Caco-2 (cell line): ENCODE measurements around the gene ADM. TPM values are rescaled to one million over a fixed set of nuclear protein-coding genes. Genes with fewer than 3 reads are reported as not detected.

Experiments used
- BruUV-seq: library from RNA; stranded (reverse); fragments of 400-500 nt; replicated peaks from 2 replicates; lab custom pipeline; 2021; lab: Mats Ljungman, UMichigan
- CTCF ChIA-PET: fragments of 300-600 bp; sonication (Branson Sonifier 250); formaldehyde crosslinking; loops from one replicate; lab custom pipeline; 2022; ENCODE audit warnings: antibody characterized with exemption; lab: Charles Lee
- POLR2A ChIA-PET: fragments of 300-600 bp; sonication (Branson Sonifier 250); formaldehyde crosslinking; loops from one replicate; lab custom pipeline; 2022; ENCODE audit warnings: antibody characterized with exemption; lab: Charles Lee
- DNase-seq, 2 experiments: peaks; one replicate each; pipeline versions ENCODE4 v3.0.0 to v3.0.0-alpha.2; 2020 to 2022
- H3K27me3 ChIP-seq: replicated peaks from 2 replicates; pipeline ENCODE4 v1.6.0; 2011; ENCODE audit warnings: low read length; ENCODE audit not compliant: control insufficient read depth, insufficient read depth
- H3K36me3 ChIP-seq: 2 replicates; pipeline ENCODE4 v1.5.1; 2011; ENCODE audit warnings: low read length; ENCODE audit not compliant: control insufficient read depth, insufficient read depth
- H3K4me1 ChIP-seq: fragments of 250-450 bp; sonication (Bioruptor Pico); 2 replicates; pipeline ENCODE4 v1.5.1; 2020; ENCODE audit warnings: mild to moderate bottlenecking
- H3K4me3 ChIP-seq: 2 replicates; pipeline ENCODE4 v1.5.1; 2011; ENCODE audit warnings: low read depth, mild to moderate bottlenecking, control low read depth, low read length
- H3K9me3 ChIP-seq: fragments of 250-450 bp; sonication (Bioruptor Pico); 2 replicates; pipeline ENCODE4 v1.5.1; 2020; ENCODE audit warnings: mild to moderate bottlenecking, moderate library complexity
- H3K27ac Mint-ChIP-seq: one replicate; pipeline ENCODE4 v1.8.0; 2022; ENCODE audit warnings: mixed read lengths; ENCODE audit not compliant: unreplicated experiment
- H3K27me3 Mint-ChIP-seq: one replicate; pipeline ENCODE4 v1.8.0; 2022; ENCODE audit warnings: mixed read lengths; ENCODE audit not compliant: insufficient read depth, unreplicated experiment
- H3K36me3 Mint-ChIP-seq: one replicate; pipeline ENCODE4 v1.8.0; 2022; ENCODE audit warnings: mild to moderate bottlenecking, mixed read lengths; ENCODE audit not compliant: insufficient read depth, unreplicated experiment
- H3K4me1 Mint-ChIP-seq: one replicate; pipeline ENCODE4 v1.8.0; 2022; ENCODE audit warnings: low read depth, mixed read lengths; ENCODE audit not compliant: unreplicated experiment
- H3K4me3 Mint-ChIP-seq: one replicate; pipeline ENCODE4 v1.8.0; 2022; ENCODE audit warnings: mild to moderate bottlenecking, moderate library complexity, mixed read lengths; ENCODE audit not compliant: unreplicated experiment
- H3K9me3 Mint-ChIP-seq: one replicate; pipeline ENCODE4 v1.8.0; 2022; ENCODE audit warnings: mixed read lengths; ENCODE audit not compliant: unreplicated experiment
- CTCF ChIP-seq, 2 experiments: fragments of 200-600 bp in 1 of 2; IDR thresholded peaks; 1 replicate in 1 of 2; 2 replicates in 1 of 2; pipeline versions ENCODE4 v1.5.1 to v1.8.0; 2011 to 2022; ENCODE audit warnings: antibody characterized with exemption in 1 of 2, control low read depth in 1 of 2, inconsistent platforms in 1 of 2, low read depth in 1 of 2, low read length in 1 of 2, mild to moderate bottlenecking in 1 of 2, moderate library complexity in 1 of 2; ENCODE audit not compliant: insufficient read depth in 1 of 2, severe bottlenecking in 1 of 2, unreplicated experiment in 1 of 2
- intact Hi-C: fragments of 100-400 bp; cut with micrococcal nuclease; formaldehyde crosslinking; loops from one replicate; pipeline ENCODE4 v1.10.0; 2022; ENCODE audit not compliant: unreplicated experiment
- total RNA-seq: library from RNA; stranded (reverse); gene quantifications from 2 replicates; pipeline ENCODE4 v1.2.3, GENCODE V29; 2022

Gene ADM
- total RNA-seq, 1 experiment from 2014 or later, result 127 TPM

GRCh38 chr11:10272132-10272531 lies 32.7 kb upstream of the ADM start:
- no TSS peak for BruUV-seq
- no peaks in the 10 kb centered on the region for H3K4me1 Mint-ChIP-seq
- H3K9me3 Mint-ChIP-seq, result no peaks in the 10 kb centered on the region
- no peak overlapping the region for H3K27ac Mint-ChIP-seq
- ChIA-PET POLR2A (no interaction called here), CTCF (no interaction called here)
- Histone ChIP-seq H3K27me3 (no peaks in the 10 kb centered on the region), H3K36me3 (no peaks in the 10 kb centered on the region), H3K4me3 (no peak overlapping the region), H3K9me3 (no peaks in the 10 kb centered on the region), H3K4me1 (0 out of 2 replicates have a peak, but pooled peaks cover 2% of the 10 kb centered on the region)
- H3K27me3 Mint-ChIP-seq, result no peaks in the 10 kb centered on the region
- no peak for DNase-seq
- no peak overlapping the region for H3K4me3 Mint-ChIP-seq
- intact Hi-C loops, result no loop called here
- H3K36me3 Mint-ChIP-seq, result no peaks in the 10 kb centered on the region
- TF ChIP-seq CTCF (IDR thresholded peaks at IDR 0.05; ENCODE audit: insufficient read depth in 1 of 2, low read depth in 1 of 2, low read length in 1 of 2, severe bottlenecking in 1 of 2, unreplicated experiment in 1 of 2), result no peak

- Histone ChIP-seq H3K4me1 (0 out of 2 replicates have a peak, but pooled peaks cover 2% of the 10 kb centered on the region), H3K9me3 (no peaks in the 10 kb centered on the region), H3K4me3 (no peak overlapping the region), H3K36me3 (no peaks in the 10 kb centered on the region), H3K27me3 (no peaks in the 10 kb centered on the region)
- intact Hi-C loops, result no loop called here
- no peak for TF ChIP-seq CTCF (IDR thresholded peaks at IDR 0.05; ENCODE audit: insufficient read depth in 1 of 2, low read depth in 1 of 2, low read length in 1 of 2, severe bottlenecking in 1 of 2, unreplicated experiment in 1 of 2)
- ChIA-PET POLR2A (no interaction called here), CTCF (no interaction called here)
- Mint-ChIP-seq H3K9me3 (no peaks in the 10 kb centered on the region), H3K36me3 (no peaks in the 10 kb centered on the region), H3K27ac (no peak overlapping the region), H3K4me1 (no peaks in the 10 kb centered on the region), H3K27me3 (no peaks in the 10 kb centered on the region), H3K4me3 (no peak overlapping the region)
- DNase-seq, result no peak
- BruUV-seq, result no TSS peak
These were observed 31.1 kb upstream of the ADM start for GRCh38 chr11:10273738-10274137.

GRCh38 chr11:10274726-10275125 lies 30.1 kb upstream of the ADM start:
- intact Hi-C loops, result no loop called here
- Mint-ChIP-seq H3K4me1 (no peaks in the 10 kb centered on the region), H3K4me3 (no peak overlapping the region), H3K27ac (no peak overlapping the region), H3K36me3 (no peaks in the 10 kb centered on the region), H3K9me3 (no peaks in the 10 kb centered on the region), H3K27me3 (no peaks in the 10 kb centered on the region)
- H3K4me3 ChIP-seq, result no peak overlapping the region
- DNase-seq, result no peak
- H3K36me3 ChIP-seq, result no peaks in the 10 kb centered on the region
- no peak for TF ChIP-seq CTCF (IDR thresholded peaks at IDR 0.05; ENCODE audit: insufficient read depth in 1 of 2, low read depth in 1 of 2, low read length in 1 of 2, severe bottlenecking in 1 of 2, unreplicated experiment in 1 of 2)
- ChIA-PET CTCF (no interaction called here), POLR2A (no interaction called here)
- 0 out of 2 replicates have a peak, but pooled peaks cover 2% of the 10 kb centered on the region for H3K4me1 ChIP-seq
- BruUV-seq, result no TSS peak
- H3K27me3 ChIP-seq, result no peaks in the 10 kb centered on the region
- no peaks in the 10 kb centered on the region for H3K9me3 ChIP-seq
